Upper lobe of left lung (tissue), 4 donors: ENCODE results near the gene IFT27.

Experiments
- CTCF ChIP-seq, 6 experiments: fragments of 450-650 bp in 4 of 6; fragments of 200-600 bp in 2 of 6; sonication (generic) in 2 of 6; IDR thresholded peaks; one replicate each; pipeline ENCODE4 v1.5.1; 2016 to 2019; ENCODE audit warnings: antibody characterized with exemption in 6 of 6
- POLR2A ChIP-seq, 4 donors: fragments of 450-650 bp; IDR thresholded peaks; one replicate each; pipeline ENCODE4 v1.5.1; 2016 to 2017; ENCODE audit warnings: antibody characterized with exemption in 4 of 4, mild to moderate bottlenecking in 2 of 4

GRCh38 chr22:36798674-36799066 lies 22.8 kb upstream of the IFT27 start:
- TF ChIP-seq POLR2A (IDR thresholded peaks at IDR 0.05) (no peak), CTCF (IDR thresholded peaks at IDR 0.05) (no peak)
